Epithelial cell of proximal tubule (primary cell): ENCODE results near the gene LEMD3. TPM values are rescaled to one million over a fixed set of nuclear protein-coding genes. Genes with fewer than 3 reads are reported as not detected.

Experiments
- DNase-seq: peaks from one replicate; pipeline ENCODE4 v3.0.0-alpha.2; 2011; ENCODE audit warnings: low read depth
- H3K4me3 ChIP-seq: 2 replicates; pipeline ENCODE4 v1.5.1; 2011; ENCODE audit warnings: low read depth, mild to moderate bottlenecking, low read length
- CTCF ChIP-seq: conservative IDR thresholded peaks from 2 replicates; pipeline ENCODE4 v1.5.1; 2012; ENCODE audit warnings: low read depth, mild to moderate bottlenecking, low read length
- total RNA-seq: library from RNA; depleted of rRNA; stranded (reverse); fragments of >200 nt; gene quantifications from 2 replicates; pipeline ENCODE4 v1.2.3, GENCODE V29; 2015

The LEMD3 gene
- total RNA-seq, 1 donor from 2014 or later, result 18.7 TPM

GRCh38 chr12:65184176-65184857 lies 14.9 kb downstream of the LEMD3 start:
- no peak overlapping the region for H3K4me3 ChIP-seq
- no peak for DNase-seq
- TF ChIP-seq CTCF, result no peak

- H3K4me3 ChIP-seq, result no peak overlapping the region
- TF ChIP-seq CTCF, result no peak
- DNase-seq, result no peak
Observed at GRCh38 chr12:65184858-65185229, 15.5 kb downstream of the LEMD3 start.

GRCh38 chr12:65187665-65188064 lies 18.3 kb downstream of the LEMD3 start:
- no peak for DNase-seq
- no peak overlapping the region for H3K4me3 ChIP-seq
- TF ChIP-seq CTCF, result no peak

GRCh38 chr12:65188179-65188701 lies 18.9 kb downstream of the LEMD3 start:
- TF ChIP-seq CTCF, result no peak
- DNase-seq, result no peak
- no peak overlapping the region for H3K4me3 ChIP-seq

- TF ChIP-seq CTCF, result no peak
- no peak for DNase-seq
- H3K4me3 ChIP-seq, result no peak overlapping the region
Observed at GRCh38 chr12:65189028-65189718, 19.8 kb downstream of the LEMD3 start.

- no peak overlapping the region for H3K4me3 ChIP-seq
- TF ChIP-seq CTCF, result no peak
- DNase-seq, result no peak
Observed at GRCh38 chr12:65192963-65193516, 23.7 kb downstream of the LEMD3 start.
